Ascending aorta (tissue), 2 donors: ENCODE data around the gene GATB. TPM values are rescaled to one million over a fixed set of nuclear protein-coding genes. Genes with fewer than 3 reads are reported as not detected.

ENCODE experiments used
- DNase-seq, 2 donors: peaks; one replicate each; pipeline ENCODE4 v3.0.0-alpha.2; 2019; ENCODE audit warnings: low spot score in 2 of 2
- H3K27ac ChIP-seq, 2 donors: fragments of 200-600 bp; sonication (generic); one replicate each; pipeline ENCODE4 v1.5.1; 2016 to 2017; ENCODE audit warnings: mild to moderate bottlenecking in 1 of 2
- H3K27me3 ChIP-seq: fragments of 200-600 bp; sonication (generic); one replicate; pipeline ENCODE4 v1.5.1; 2017
- H3K36me3 ChIP-seq, 2 donors: fragments of 200-600 bp; sonication (generic); one replicate each; pipeline ENCODE4 v1.5.1; 2016
- H3K4me1 ChIP-seq, 2 donors: fragments of 200-600 bp; sonication (generic); one replicate each; pipeline ENCODE4 v1.5.1; 2016 to 2017; ENCODE audit warnings: mild to moderate bottlenecking in 1 of 2
- H3K4me3 ChIP-seq, 2 donors: fragments of 200-600 bp; sonication (generic); one replicate each; pipeline ENCODE4 v1.5.1; 2016 to 2017; ENCODE audit warnings: mild to moderate bottlenecking in 1 of 2
- H3K9me3 ChIP-seq, 2 donors: fragments of 200-600 bp; sonication (generic); one replicate each; pipeline ENCODE4 v1.5.1; 2016
- intact Hi-C: fragments of 100-400 bp; cut with DNase I; formaldehyde crosslinking; loops from one replicate; pipeline ENCODE4 v1.15.1; 2023
- total RNA-seq: library from RNA; depleted of rRNA; stranded (reverse); fragments of >200 nt; gene quantifications from one replicate; pipeline ENCODE4 v1.1.0, GENCODE V29; 2016
- TF ChIP-seq, protein P1 (sequence below), 3 experiments: fragments of 200-600 bp in 2 of 3; fragments of 450-650 bp in 1 of 3; sonication (generic) in 2 of 3; IDR thresholded peaks; one replicate each; pipeline ENCODE4 v1.5.1; 2016 to 2019; ENCODE audit warnings: antibody characterized with exemption in 3 of 3, mild to moderate bottlenecking in 1 of 3, moderate library complexity in 1 of 3

GATB gene
- total RNA-seq, 1 donor from 2014 or later: 16.7 TPM

DNA sequence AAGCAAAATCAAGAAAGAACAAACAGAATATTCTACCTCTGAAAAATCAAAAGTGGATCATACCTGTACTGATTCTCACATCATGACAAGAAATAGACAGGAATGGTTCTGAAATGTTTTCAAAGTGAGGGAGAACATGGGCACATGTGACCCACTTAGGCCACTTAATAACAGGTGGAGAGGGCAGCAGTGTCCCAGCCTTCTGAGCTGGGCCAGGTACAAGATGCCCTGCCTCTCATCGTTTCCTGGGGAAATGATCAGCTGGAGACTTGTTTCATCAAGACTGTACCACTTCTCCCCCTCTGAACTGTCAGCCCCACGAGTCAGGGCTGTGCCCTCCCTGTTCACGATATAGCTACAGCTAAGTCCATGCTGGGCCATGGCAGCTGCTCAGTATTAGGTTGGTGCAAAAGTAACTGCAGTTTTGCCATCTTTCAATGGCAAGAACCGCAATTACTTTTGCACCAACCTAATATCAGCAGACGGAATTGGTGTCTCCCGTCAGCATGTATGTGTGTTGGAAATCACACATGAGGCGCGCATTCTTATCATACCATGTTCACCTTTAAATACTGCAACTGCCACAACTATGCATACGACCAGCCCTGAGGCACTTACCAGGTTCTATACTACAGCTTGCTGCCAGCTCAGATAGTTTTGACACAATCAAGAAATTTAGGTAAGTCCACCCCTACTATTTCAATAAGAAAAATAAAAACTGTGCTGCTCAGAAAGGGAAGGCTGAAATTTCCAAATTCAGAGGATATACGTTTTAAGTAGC, 71.4 kb downstream of the GATB start:
- no peaks in the 10 kb centered on the region for H3K9me3 ChIP-seq
- intact Hi-C loops: no loop called here
- H3K27me3 ChIP-seq: no peaks in the 10 kb centered on the region
- TF ChIP-seq, protein P1, sequence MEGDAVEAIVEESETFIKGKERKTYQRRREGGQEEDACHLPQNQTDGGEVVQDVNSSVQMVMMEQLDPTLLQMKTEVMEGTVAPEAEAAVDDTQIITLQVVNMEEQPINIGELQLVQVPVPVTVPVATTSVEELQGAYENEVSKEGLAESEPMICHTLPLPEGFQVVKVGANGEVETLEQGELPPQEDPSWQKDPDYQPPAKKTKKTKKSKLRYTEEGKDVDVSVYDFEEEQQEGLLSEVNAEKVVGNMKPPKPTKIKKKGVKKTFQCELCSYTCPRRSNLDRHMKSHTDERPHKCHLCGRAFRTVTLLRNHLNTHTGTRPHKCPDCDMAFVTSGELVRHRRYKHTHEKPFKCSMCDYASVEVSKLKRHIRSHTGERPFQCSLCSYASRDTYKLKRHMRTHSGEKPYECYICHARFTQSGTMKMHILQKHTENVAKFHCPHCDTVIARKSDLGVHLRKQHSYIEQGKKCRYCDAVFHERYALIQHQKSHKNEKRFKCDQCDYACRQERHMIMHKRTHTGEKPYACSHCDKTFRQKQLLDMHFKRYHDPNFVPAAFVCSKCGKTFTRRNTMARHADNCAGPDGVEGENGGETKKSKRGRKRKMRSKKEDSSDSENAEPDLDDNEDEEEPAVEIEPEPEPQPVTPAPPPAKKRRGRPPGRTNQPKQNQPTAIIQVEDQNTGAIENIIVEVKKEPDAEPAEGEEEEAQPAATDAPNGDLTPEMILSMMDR (IDR thresholded peaks at IDR 0.05): no peak
- no peak for DNase-seq
- H3K4me1 ChIP-seq: no peaks in the 10 kb centered on the region
- no peaks in the 10 kb centered on the region for H3K36me3 ChIP-seq
- no peak overlapping the region for H3K4me3 ChIP-seq
- H3K27ac ChIP-seq: no peak overlapping the region

DNA sequence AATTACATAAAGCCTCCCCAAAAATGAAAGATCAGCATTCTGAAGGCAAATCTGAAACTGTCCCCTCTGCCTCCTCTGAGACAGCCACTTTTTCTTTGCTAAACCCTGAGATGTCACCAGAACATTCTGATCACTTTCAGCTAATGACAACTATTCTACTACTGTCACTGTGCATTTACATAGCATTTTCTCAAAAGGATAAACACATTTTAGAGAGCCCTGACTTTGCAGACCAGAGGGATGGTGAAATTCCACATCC, 72.1 kb downstream of the GATB start:
- no peaks in the 10 kb centered on the region for H3K4me1 ChIP-seq
- intact Hi-C loops: no loop called here
- no peaks in the 10 kb centered on the region for H3K36me3 ChIP-seq
- H3K27ac ChIP-seq: no peak overlapping the region
- H3K4me3 ChIP-seq: no peak overlapping the region
- DNase-seq: no peak
- no peaks in the 10 kb centered on the region for H3K9me3 ChIP-seq
- TF ChIP-seq, protein P1 (IDR thresholded peaks at IDR 0.05): no peak
- H3K27me3 ChIP-seq: no peaks in the 10 kb centered on the region

DNA sequence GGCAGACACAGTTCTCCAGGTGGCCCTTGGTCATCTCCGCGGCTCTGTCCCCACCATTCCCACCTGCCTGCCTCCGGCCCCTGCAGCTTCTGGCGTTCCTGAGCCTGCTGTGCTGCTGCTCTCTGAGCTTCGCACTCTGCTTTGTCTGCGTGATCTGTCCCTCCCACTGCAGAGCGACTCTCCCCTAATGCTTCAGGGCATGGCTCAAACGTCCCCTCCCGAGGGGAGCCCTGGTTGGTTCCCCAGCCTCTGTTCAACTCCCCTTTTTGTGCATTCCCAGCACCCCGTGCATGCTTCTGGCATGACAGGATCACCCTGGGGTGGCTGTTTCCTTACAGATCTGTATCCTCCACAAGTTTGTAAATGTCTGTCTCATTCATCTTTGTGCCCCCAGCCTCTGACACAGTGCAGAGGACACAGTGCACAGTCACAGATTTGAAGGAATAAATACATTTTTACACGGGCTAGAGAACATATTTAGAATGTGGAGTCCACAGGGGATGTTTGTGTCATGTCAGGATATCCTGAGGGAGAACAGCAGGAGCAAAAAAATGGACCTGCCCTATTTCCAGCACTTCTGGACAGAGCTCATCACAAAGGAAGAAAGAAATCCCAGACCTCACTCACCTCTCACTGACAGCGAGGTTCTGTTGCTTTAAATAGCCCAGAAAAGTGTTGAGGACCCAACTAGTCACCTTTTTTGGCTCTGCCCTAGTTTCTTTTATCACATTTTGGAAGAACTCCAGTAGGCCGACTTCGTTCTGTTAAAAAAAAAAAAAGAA, 72.6 kb downstream of the GATB start:
- H3K27ac ChIP-seq: no peak overlapping the region
- no peaks in the 10 kb centered on the region for H3K36me3 ChIP-seq
- H3K27me3 ChIP-seq: no peaks in the 10 kb centered on the region
- H3K9me3 ChIP-seq: no peaks in the 10 kb centered on the region
- intact Hi-C loops: no loop called here
- H3K4me1 ChIP-seq: no peaks in the 10 kb centered on the region
- no peak overlapping the region for H3K4me3 ChIP-seq
- no peak for DNase-seq
- TF ChIP-seq, protein P1 (IDR thresholded peaks at IDR 0.05): no peak

DNA sequence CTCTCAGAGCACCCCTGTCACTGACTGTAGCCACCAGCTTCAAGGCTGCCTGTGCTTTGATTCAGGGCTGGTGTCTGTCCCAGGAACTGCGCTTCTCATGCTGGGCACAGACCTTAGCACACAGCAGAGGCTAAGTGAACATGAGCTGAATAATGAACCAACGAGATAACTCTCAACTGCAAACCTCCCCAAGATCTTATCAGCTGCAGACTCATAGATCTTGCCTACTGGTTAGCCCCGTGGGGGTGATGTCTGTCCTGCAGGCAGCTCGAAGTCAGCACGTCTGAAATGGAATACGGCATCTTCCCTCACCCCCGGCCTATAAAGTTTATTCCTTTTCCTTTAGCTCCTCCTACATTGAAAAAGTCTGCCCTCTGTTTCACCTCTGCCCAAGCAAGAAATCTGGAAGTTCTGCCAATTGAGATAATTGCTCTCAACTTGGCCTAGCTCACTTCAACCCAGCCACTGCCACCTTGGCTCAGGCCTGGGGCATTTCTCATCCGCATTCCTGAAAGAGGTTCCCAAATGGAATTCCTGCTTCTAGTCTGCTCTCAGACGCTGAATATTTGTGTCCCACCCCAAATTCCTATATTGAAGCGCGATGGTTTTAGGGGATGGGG, 73.7 kb downstream of the GATB start:
- H3K27ac ChIP-seq: no peak overlapping the region

DNA sequence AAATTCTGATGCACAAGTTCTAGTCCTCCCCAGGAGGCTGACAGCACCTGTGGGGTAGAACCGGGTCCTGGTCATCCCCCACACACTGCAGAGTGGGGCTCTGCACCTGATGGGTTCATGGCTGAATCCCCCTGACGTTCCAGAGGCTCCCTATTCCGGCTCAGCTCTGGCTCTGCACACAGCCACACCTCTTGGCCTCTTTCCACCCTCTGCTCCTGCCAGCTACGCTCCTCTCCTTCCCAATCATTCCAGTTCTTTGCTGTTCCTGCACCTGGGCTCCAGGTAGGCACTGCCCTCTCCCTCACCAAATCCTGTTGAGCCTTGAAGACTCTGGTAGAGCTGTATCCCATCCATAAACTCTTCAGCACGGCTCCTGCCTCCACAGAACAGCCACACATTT, 75.5 kb downstream of the GATB start:
- Histone ChIP-seq H3K4me1 (no peaks in the 10 kb centered on the region), H3K36me3 (no peaks in the 10 kb centered on the region)
- TF ChIP-seq, protein P1 (IDR thresholded peaks at IDR 0.05): no peak

More for the DNA sequence above, 73.7 kb downstream of the GATB start:
- Histone ChIP-seq H3K9me3 (no peaks in the 10 kb centered on the region), H3K4me3 (no peak overlapping the region), H3K27me3 (no peaks in the 10 kb centered on the region), H3K36me3 (no peaks in the 10 kb centered on the region), H3K4me1 (no peaks in the 10 kb centered on the region)
- TF ChIP-seq, protein P1 (IDR thresholded peaks at IDR 0.05): no peak
- DNase-seq: no peak
- intact Hi-C loops: no loop called here

More for the DNA sequence above, 75.5 kb downstream of the GATB start:
- Histone ChIP-seq H3K9me3 (no peaks in the 10 kb centered on the region), H3K27me3 (no peaks in the 10 kb centered on the region), H3K4me3 (no peak overlapping the region), H3K27ac (no peak overlapping the region)
- no peak for DNase-seq
- intact Hi-C loops: no loop called here
